Suprapubic skin (tissue), 4 donors: ENCODE data around the gene ABCA8. TPM values are rescaled to one million over a fixed set of nuclear protein-coding genes. Genes with fewer than 3 reads are reported as not detected.

Experiments
- DNase-seq, 2 donors: peaks; one replicate each; pipeline ENCODE4 v3.0.0-alpha.2; 2019; ENCODE audit warnings: low spot score in 2 of 2
- H3K27ac ChIP-seq: fragments of 200-600 bp; sonication (generic); one replicate; pipeline ENCODE4 v1.5.1; 2019
- H3K27me3 ChIP-seq: fragments of 200-600 bp; sonication (generic); one replicate; pipeline ENCODE4 v1.5.1; 2019
- H3K36me3 ChIP-seq: fragments of 200-600 bp; sonication (generic); one replicate; pipeline ENCODE4 v1.5.1; 2019
- H3K4me1 ChIP-seq: fragments of 200-600 bp; sonication (generic); one replicate; pipeline ENCODE4 v1.5.1; 2019
- H3K4me3 ChIP-seq: fragments of 200-600 bp; sonication (generic); one replicate; pipeline ENCODE4 v1.5.1; 2019; ENCODE audit warnings: mild to moderate bottlenecking
- H3K9me3 ChIP-seq: fragments of 200-600 bp; sonication (generic); one replicate; pipeline ENCODE4 v1.5.1; 2019
- CTCF ChIP-seq, 2 donors: fragments of 200-600 bp in 1 of 2; fragments of 450-650 bp in 1 of 2; sonication (generic) in 1 of 2; IDR thresholded peaks; one replicate each; pipeline ENCODE4 v1.5.1; 2016 to 2019; ENCODE audit warnings: antibody characterized with exemption in 2 of 2, mild to moderate bottlenecking in 1 of 2, moderate library complexity in 1 of 2
- EP300 ChIP-seq: sonication (generic); formaldehyde crosslinking; IDR thresholded peaks from one replicate; pipeline ENCODE4 v1.6.1; 2017; ENCODE audit warnings: antibody characterized with exemption
- POLR2A ChIP-seq, 2 donors: fragments of 450-650 bp; IDR thresholded peaks; one replicate each; pipeline ENCODE4 v1.6.1; 2017; ENCODE audit warnings: antibody characterized with exemption in 2 of 2, mild to moderate bottlenecking in 2 of 2, moderate library complexity in 2 of 2
- POLR2AphosphoS5 ChIP-seq, 3 donors: sonication (generic); formaldehyde crosslinking; IDR thresholded peaks; one replicate each; pipeline ENCODE4 v1.6.1; 2017; ENCODE audit warnings: antibody characterized with exemption in 3 of 3
- WGBS: methylation state at CpG from one replicate; pipeline ENCODE4 v1.1.5; 2018; 5-methylcytosine and 5-hydroxymethylcytosine counted together
- total RNA-seq, 4 donors: library from RNA; depleted of rRNA; stranded (reverse); fragments of >200 nt; gene quantifications; one replicate each; pipeline ENCODE4 v1.1.0, GENCODE V29; 2016

ABCA8 gene
- total RNA-seq, 4 donors from 2014 or later: 5.5 to 16.7 (median 8.4) TPM

GRCh38 chr17:68865584-68865983, 89.6 kb downstream of the ABCA8 start:
- WGBS: 79% methylated on average over 2 of the region's 2 CpGs
- no peak overlapping the region for H3K4me3 ChIP-seq
- TF ChIP-seq EP300 (no peak), CTCF (IDR thresholded peaks at IDR 0.05) (no peak), POLR2A (IDR thresholded peaks at IDR 0.05) (no peak), POLR2AphosphoS5 (IDR thresholded peaks at IDR 0.05) (no peak)

GRCh38 chr17:68863091-68863652, 92.0 kb downstream of the ABCA8 start:
- Histone ChIP-seq H3K27me3 (no peaks in the 10 kb centered on the region), H3K36me3 (no peaks in the 10 kb centered on the region), H3K27ac (no peak overlapping the region), H3K9me3 (peaks cover 7% of the 10 kb centered on the region), H3K4me3 (no peak overlapping the region), H3K4me1 (peaks cover 4% of the 10 kb centered on the region)
- no peak for TF ChIP-seq POLR2A (IDR thresholded peaks at IDR 0.05)
- TF ChIP-seq POLR2AphosphoS5 (IDR thresholded peaks at IDR 0.05): no peak
- TF ChIP-seq CTCF (IDR thresholded peaks at IDR 0.05): no peak
- TF ChIP-seq EP300: no peak
- DNase-seq: no peak
- WGBS: 89% methylated on average over 1 of the region's 1 CpG

More at GRCh38 chr17:68865584-68865983, 89.6 kb downstream of the ABCA8 start:
- no peaks in the 10 kb centered on the region for H3K36me3 ChIP-seq
- H3K9me3 ChIP-seq: no peaks in the 10 kb centered on the region
- H3K4me1 ChIP-seq: peaks cover 4% of the 10 kb centered on the region
- no peaks in the 10 kb centered on the region for H3K27me3 ChIP-seq
- no peak overlapping the region for H3K27ac ChIP-seq
- DNase-seq: no peak

- H3K27me3 ChIP-seq: no peaks in the 10 kb centered on the region
- H3K4me1 ChIP-seq: peaks cover 4% of the 10 kb centered on the region
- WGBS: 25% methylated on average over 1 of the region's 1 CpG
- H3K9me3 ChIP-seq: peaks cover 8% of the 10 kb centered on the region
- no peak overlapping the region for H3K4me3 ChIP-seq
- no peaks in the 10 kb centered on the region for H3K36me3 ChIP-seq
- TF ChIP-seq CTCF (IDR thresholded peaks at IDR 0.05): no peak
- TF ChIP-seq POLR2A (IDR thresholded peaks at IDR 0.05): no peak
- TF ChIP-seq POLR2AphosphoS5 (IDR thresholded peaks at IDR 0.05): no peak
- TF ChIP-seq EP300: no peak
- H3K27ac ChIP-seq: no peak overlapping the region
- DNase-seq: no peak
Measured at GRCh38 chr17:68861602-68862001, 93.6 kb downstream of the ABCA8 start.

- no peak overlapping the region for H3K27ac ChIP-seq
Measured at GRCh38 chr17:68860941-68861340, 94.3 kb downstream of the ABCA8 start.

GRCh38 chr17:68854452-68854851, 100.7 kb downstream of the ABCA8 start:
- no peak for DNase-seq
- Histone ChIP-seq H3K27me3 (no peaks in the 10 kb centered on the region), H3K4me3 (no peak overlapping the region), H3K9me3 (peaks cover 8% of the 10 kb centered on the region), H3K4me1 (peaks cover 13% of the 10 kb centered on the region), H3K36me3 (no peaks in the 10 kb centered on the region), H3K27ac (no peak overlapping the region)
- 76% methylated on average over 1 of the region's 1 CpG for WGBS
- TF ChIP-seq POLR2AphosphoS5 (IDR thresholded peaks at IDR 0.05): no peak
- no peak for TF ChIP-seq EP300
- no peak for TF ChIP-seq CTCF (IDR thresholded peaks at IDR 0.05)

More at GRCh38 chr17:68860941-68861340, 94.3 kb downstream of the ABCA8 start:
- Histone ChIP-seq H3K36me3 (no peaks in the 10 kb centered on the region), H3K4me1 (peaks cover 4% of the 10 kb centered on the region), H3K4me3 (no peak overlapping the region), H3K27me3 (no peaks in the 10 kb centered on the region), H3K9me3 (peaks cover 8% of the 10 kb centered on the region)
- 47% methylated on average over 2 of the region's 2 CpGs for WGBS
- DNase-seq: no peak
- TF ChIP-seq CTCF (IDR thresholded peaks at IDR 0.05) (no peak), EP300 (no peak)
